PC-9 (cell line): Measurements from ENCODE around the gene LTBP4.
"Not testable (repeated sequence)": the region's sequence is repeated elsewhere in the genome, so short reads cannot be mapped to it uniquely, and the experiment has no call there.

ENCODE experiments used
- CTCF ChIP-seq: fragments of 200-600 bp; sonication (generic); conservative IDR thresholded peaks from 2 replicates; pipeline ENCODE4 v1.6.1; 2017; ENCODE audit warnings: mixed run types, antibody characterized with exemption, mild to moderate bottlenecking, moderate library complexity
- EZH2 ChIP-seq: fragments of 200-600 bp; sonication (generic); IDR thresholded peaks from 2 replicates; pipeline ENCODE4 v1.8.0; 2017; ENCODE audit warnings: antibody characterized with exemption, low read depth

- not testable (repeated sequence) for TF ChIP-seq CTCF, EZH2
Measured at GRCh38 chr19:40655684-40656083, 54.5 kb downstream of the LTBP4 start.
